Activated gamma-delta T cell treated with anti-CD3 and anti-CD28 coated beads, Interleukin-2, amount 50 U/mL, for 16 hours (primary cell): ENCODE data around the gene CIZ1.

Experiments used
- DNase-seq: peaks from one replicate; pipeline ENCODE4 v3.0.0-alpha.2; 2020; ENCODE audit warnings: low read depth

The CIZ1 gene

GRCh38 chr9:128124873-128125579 lies 66.3 kb downstream of the CIZ1 start:
- DNase-seq = no peak

DNA sequence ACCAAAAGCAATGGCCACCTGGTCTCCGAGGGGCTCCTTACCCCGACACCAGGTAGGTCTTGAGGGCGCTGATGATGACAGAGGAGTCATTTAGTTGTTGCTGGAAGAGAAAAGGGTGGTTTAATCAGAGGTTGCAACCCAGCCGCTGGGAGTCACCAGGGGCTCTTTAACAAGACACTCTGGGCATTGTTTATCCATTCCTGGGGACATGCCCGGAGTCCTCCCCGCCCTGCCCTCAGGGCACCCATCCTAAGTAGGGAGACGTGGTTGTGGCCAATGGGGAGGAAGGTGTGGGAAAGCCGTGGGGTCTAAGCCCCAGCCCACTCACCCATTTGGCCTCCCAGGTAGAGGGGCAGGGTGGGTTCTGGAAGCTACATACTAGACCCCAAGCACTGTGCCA lies 66.9 kb downstream of the CIZ1 start:
- DNase-seq = no peak

DNA sequence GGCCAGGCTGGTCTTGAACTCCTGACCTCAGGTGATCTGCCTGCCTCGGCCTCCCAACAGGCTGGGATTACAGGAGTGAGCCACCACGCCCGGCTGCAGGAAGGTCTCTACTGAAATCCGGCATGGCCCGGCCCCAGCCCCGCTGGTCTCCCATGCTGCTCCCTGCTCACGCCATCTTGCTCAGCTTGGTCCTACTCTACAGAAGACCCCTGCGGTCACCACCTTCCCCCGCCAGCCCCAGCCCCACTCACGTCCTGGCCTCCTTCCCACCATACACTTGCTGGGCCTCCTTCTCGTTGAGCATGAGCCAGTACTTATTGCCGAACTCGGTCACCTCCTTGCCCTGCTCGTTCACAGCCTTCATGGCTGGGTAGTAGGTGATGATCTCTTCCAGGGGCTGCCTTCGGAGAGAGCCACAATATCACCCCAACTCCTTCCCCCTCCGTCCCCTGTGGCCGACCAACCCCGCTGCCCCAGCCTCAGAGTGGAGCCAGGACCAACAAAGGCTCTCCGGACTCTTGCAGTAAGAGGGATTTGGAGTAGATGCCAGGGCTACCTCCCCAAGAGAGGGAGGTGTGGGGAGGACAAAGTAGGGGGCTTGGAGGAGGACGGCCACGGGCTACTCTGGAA lies 67.8 kb downstream of the CIZ1 start:
- DNase-seq = no peak

DNA sequence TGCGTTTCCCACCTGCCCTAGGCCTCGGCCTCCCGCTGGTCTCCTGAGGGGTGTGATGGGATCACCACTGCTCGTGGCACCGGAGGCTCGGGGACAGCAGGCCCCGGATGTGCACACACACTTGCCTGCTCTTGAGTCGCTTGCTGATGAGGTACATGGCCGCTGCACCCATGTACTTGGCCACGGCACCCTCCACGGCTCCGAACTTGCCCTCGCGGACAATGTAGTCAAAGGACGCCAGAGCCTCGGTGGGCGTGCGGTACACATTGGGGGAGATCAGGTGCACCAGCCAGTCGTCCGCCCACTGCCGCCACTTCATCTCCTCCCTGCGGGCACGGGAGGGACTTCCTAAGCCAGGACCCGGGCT lies 68.6 kb downstream of the CIZ1 start:
- no peak for DNase-seq

GRCh38 chr9:128121924-128122808 lies 69.2 kb downstream of the CIZ1 start:
- DNase-seq = no peak

GRCh38 chr9:128121466-128121810 lies 69.9 kb downstream of the CIZ1 start:
- no peak for DNase-seq

DNA sequence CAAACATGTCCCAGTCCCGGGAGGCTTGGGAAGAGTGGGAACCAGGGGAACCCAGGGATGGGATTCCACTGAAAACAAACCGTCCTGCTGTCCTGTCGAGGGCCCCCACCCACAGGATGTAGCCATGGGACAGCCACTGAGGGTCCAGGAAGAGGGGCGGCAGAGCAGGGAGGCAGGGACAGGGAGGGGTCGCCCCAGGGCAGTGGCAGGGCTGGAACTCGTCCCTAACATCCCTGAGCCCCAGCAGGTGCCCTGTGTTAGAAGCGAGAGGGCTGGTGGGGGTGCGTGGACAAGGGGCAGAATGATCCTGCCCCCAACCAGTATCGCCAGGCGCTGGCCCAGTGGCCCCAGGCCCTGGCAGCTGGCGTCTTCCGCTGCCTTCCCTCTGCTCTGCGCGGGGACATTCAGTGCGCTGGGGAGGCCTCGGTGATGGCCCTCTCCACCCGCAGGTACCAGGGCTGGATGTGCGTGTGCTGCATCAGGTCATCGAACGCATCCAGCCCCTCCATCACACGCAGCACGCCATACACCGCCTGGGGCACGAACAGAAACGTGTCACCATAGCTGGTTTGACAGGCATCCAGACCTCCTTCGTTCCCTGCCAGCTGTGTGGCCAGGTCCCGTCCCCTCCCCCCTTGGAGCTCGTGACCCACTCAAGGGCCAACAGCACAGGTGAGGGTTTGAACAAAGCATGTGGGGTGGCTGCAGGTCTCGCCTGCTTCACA lies 70.5 kb downstream of the CIZ1 start:
- no peak for DNase-seq

DNA sequence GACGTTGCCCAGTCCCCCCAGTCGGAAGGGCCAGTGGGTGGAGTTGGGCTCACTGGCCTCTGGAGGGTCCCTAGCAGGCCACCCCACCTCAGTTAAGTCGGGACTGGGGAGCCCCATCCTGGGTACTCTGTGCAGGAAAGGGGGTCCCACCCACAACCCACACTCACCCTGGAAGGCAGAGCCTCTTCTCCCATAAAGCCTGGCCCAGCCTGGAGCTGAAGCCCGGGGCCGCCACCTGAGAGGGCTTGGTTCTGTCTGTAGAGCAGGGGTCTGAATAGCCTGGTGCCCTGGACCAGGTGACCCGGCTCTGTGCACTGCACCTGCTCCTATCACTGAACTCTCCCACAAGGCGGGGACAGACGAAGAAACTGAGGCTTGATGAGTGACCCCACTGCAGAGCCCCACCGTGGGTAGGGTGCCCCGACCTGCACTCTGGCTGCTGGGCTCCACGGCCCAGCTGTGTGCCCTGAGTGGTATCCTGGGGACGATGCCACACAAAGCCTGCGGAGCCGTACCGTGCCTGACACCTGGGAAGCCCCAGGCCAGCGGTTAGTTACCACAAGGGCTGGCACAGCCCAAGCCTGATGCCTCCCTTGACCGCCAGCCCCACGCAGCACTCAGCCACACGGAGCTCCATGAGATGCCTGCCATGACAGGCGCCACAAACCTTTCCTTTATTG lies 71.2 kb downstream of the CIZ1 start:
- DNase-seq = no peak

DNA sequence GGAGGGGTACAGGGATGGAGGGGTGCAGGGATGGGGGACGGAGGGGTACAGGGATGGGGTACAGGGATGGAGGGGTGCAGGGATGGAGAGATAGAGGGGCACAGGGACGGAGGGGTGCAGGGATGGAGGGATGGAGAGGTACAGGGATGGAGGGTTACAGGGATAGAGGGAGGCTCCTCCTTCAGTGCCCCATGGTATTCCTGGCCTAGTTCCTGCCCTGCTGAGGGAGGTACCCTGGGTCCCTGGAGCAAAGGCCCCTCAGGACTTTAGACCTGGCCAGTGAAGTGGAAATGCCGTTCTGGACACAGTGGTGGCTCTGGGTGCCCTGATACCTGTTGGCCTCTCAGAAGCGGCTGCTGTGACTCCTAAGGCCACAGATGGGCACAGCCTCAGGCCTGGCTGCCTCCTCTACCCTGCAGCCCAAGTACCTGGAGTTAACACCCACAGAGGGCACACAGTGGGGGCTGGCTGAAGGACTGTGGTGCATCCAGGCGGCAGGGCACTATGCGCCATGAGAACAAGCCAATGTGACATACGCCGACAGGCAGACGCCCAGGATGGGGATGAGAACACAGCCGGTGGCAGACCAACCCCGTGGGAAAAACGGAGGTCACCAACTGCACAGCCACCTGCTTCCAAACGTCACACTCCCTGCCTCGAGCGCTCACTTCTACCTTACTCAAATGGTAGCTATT lies 72.3 kb downstream of the CIZ1 start:
- no peak for DNase-seq

DNA sequence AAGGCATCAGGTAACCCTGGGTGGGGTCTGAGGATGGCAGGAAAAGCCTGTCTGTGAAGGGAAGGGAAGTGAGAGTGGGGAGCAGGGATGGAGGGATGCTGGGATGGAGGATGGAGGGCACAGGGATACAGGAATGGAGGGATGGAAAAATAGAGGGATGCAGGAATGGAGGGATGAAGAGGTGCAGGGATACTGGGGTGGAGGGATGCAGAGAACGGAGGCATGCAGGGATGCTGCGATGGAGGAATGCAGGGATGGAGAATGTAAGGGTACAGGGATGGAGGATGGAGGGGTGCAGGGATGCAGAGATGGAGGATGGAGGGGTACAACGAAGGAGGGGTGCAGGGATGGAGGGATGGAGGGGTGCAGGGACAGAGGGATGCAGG lies 72.9 kb downstream of the CIZ1 start:
- no peak for DNase-seq

- DNase-seq = peak; percentile 97
Measured at GRCh38 chr9:128117613-128118471, 73.5 kb downstream of the CIZ1 start.

GRCh38 chr9:128116104-128117083 lies 75.0 kb downstream of the CIZ1 start:
- no peak for DNase-seq
